SK-N-MC (cell line): ENCODE data around the gene PABPC1L2B.
"Not testable (repeated sequence)": the region's sequence is repeated elsewhere in the genome, so short reads cannot be mapped to it uniquely, and the experiment has no call there.

Experiments
- EZH2 ChIP-seq: fragments of 200-600 bp; sonication (generic); IDR thresholded peaks from one replicate; pipeline ENCODE4 v1.6.1; 2017; ENCODE audit warnings: antibody characterized with exemption
- FOXP2 ChIP-seq: optimal IDR thresholded peaks from 2 replicates; pipeline ENCODE3; 2011; ENCODE audit warnings: mild to moderate bottlenecking, moderate library complexity; ENCODE audit not compliant: insufficient read depth; ENCODE audit errors: extremely low read length, control extremely low read depth
- POLR2AphosphoS5 ChIP-seq: IDR thresholded peaks from 2 replicates; pipeline ENCODE4 v1.6.1; 2012; ENCODE audit warnings: mild to moderate bottlenecking, low read depth, low read length, borderline replicate concordance

GRCh38 chrX:72980894-72981469 lies 21.8 kb upstream of the PABPC1L2B start:
- not testable (repeated sequence) for TF ChIP-seq EZH2, POLR2AphosphoS5, FOXP2
